Activated CD8-positive, alpha-beta memory T cell treated with anti-CD3 and anti-CD28 coated beads for 48 hours (primary cell): ENCODE results near the gene EEPD1.

Experiments
- DNase-seq, 3 experiments: peaks; one replicate each; pipeline ENCODE4 v3.0.0-alpha.2; 2020; ENCODE audit warnings: low read depth in 2 of 3, low spot score in 2 of 3

Gene EEPD1

GRCh38 chr7:36278620-36279172 lies 125.6 kb downstream of the EEPD1 start:
- no peak for DNase-seq

DNA sequence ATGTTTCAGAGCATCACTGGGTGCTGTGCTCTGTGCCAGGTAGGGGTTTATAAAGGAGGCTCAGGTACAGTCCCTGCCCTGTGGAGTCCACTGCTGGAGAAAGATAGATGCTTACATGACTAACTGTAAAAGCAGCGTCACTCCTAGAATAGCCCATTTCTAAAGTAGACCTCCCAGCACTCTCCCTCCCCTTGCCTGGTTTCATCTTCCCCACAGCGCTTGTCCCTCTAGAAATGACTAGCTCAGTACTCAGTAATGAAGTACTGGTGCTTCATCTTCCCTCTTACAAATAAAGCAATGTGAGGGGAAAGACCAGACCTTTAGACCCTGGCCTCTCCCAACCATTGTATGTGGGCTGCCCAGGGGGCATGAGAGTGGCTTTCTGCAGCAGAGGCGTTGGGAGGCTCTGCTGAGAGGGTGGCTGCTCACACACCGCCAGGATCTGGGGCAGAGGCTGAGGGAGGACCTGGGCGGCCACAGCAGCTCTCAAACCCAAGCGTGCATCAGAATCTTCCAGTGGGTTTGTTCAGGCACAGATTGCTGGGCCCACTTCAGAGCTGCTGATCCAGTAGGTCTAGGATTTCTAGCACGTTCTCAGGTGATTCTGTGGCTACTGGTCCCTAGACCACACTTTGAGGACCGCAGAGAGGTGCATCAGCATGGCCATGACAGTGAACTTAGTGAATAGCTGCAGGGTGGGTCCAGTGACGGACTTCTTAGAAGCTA lies 126.3 kb downstream of the EEPD1 start:
- no peak for DNase-seq

- DNase-seq = no peak
Observed at GRCh38 chr7:36279926-36280315, 126.9 kb downstream of the EEPD1 start.

DNA sequence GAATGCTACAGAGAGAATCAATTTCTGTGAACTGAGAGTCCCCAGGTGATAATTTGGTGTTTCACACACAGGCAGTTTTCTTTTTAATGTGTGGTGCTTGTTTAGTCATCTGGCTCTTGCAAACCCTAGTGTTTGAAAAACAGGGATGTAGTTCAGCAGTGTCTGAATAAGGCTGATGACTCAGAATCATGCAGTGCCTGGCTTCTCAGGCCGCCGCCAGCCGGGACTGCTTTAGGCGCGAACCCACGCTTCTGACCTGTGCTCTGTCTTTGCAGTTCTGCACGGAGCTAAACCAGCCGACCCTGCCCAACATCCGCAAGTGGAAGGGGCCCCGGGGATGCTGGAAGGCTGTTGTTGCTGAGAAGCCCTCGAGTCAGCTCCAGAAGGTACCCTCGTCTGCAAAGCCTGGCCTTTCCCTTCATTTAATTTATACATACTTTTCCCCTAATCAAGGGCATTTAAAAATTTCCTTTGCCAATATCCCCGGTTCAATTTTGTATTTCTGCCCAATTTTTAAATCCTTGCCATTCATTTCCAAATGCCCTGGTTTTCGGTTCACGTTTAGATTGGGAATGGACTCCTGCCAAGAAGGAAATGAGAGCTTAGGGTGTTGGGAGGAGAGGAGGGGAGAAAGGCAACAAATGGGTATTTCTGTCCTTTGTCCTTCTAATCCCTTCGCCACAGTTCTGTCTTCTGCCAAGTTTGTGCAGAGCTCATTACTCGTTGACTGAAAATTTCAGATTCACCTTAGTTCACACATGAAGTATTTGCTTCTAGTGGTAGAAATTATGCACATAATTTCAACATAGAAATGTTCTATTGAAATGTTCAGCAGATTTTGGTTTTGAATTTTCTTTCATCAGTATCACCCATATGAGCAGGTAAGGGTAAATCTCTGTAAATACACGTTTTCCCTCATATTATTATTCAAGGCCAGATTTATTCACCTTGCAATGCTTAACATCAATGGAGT lies 128.1 kb downstream of the EEPD1 start:
- no peak for DNase-seq

DNA sequence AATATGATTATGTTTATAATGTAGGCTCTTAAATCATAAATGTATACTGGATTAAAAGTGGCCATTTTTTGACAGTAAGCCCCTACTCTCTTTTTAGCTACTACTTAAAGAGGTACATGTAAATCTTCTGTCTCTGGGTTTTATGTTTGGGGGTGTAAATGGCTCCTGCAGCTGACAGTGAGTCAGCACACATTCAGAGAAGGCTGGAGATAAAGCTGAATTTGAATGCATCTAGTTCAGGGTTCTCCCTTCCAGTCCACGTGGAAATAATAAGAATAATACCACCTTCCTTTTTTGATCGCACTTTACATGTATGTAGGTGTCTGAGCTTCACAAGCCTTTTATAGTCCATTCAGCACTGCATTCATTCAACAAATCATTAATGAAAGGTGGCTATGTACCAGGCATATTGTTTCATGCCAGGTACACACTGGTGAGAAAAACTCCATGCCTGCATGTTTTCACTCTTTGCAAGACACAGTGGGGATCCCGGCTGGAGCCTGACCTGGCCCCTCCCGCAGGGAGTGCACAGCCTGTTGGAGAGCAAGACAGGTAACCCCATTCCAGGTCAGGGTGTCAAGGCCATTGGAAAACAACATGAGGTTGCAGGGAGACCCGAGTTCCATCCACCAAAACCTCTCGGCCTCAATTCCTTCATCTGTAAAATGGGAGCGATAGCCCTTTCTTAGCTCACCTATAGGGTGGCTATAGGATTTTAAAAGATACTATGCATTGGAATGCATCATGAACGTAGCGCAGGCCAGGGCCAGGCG lies 129.1 kb downstream of the EEPD1 start:
- DNase-seq = no peak

- no peak for DNase-seq
Observed at GRCh38 chr7:36283181-36283580, 130.1 kb downstream of the EEPD1 start.

DNA sequence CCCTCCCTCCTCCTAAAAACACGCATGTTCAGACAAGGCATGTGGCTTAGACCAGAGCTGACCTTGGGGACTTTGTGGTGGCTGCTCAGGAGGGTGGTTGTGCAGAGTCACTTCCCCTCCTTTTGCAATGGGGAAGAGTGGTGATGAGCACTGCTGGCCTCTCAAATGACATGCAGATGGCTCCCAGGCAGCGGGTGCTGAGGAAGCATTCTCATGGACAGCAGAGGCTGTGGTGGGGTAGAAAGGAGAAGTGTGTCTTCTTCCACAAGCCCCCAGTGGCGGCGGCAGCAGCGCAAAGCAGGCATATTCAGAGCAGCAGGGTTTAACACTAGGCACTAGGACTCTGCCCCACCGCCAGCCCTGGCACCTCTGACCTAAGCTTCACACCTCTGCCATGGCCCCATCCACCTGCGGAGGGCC lies 130.7 kb downstream of the EEPD1 start:
- DNase-seq = no peak

DNA sequence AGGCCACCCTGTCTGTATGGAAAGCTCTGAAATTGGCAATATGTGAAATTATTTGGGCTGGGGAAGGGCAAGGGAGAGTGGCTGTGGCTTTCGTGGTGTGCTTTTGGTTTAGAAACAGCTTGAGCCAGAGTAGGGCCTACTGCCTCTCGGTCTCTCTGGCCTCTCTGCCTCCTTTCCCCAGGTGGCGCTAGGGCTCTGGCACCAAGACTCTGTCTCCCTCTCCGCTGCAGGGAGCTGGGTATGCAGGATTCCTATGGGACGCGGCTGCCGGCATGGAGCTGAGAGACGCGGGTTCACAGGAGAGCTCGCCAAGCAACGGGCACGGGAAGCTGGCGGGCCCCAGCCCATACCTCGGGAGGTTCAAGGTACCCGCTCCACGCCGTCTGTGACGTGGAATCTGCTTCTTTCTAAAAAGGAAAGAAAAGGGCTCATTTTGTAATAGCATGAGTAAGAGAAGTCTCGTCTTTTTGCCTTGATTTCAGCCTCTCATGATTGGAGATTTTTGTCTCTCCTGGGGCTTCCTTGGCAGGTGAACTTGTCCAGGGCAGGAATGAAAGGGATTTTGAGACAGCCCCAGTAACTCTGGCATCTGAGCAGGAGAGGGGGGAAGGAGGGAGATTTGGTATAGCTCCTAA lies 131.5 kb downstream of the EEPD1 start:
- DNase-seq = no peak

- no peak for DNase-seq
Observed at GRCh38 chr7:36285276-36285675, 132.2 kb downstream of the EEPD1 start.

GRCh38 chr7:36286226-36286625 lies 133.2 kb downstream of the EEPD1 start:
- no peak for DNase-seq

DNA sequence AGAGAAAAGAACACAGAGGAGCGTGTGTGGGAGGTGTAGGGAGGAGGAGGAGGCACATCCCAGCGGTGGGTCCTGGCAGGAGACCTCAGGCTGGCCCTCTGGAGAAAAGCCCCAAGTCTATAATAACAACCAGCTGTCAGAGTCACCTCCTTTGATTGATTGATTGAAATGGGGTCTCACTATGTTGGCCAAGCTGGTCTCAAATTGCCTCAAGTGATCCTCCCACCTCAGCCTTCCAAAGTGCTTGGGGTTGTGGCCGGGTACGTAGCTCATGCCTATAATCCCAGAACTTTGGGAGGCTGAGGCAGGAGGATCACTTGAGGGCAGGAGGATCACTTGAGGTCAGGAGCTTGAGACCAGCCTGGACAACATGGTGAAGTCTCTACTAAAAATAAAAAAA lies 133.6 kb downstream of the EEPD1 start:
- DNase-seq = no peak

DNA sequence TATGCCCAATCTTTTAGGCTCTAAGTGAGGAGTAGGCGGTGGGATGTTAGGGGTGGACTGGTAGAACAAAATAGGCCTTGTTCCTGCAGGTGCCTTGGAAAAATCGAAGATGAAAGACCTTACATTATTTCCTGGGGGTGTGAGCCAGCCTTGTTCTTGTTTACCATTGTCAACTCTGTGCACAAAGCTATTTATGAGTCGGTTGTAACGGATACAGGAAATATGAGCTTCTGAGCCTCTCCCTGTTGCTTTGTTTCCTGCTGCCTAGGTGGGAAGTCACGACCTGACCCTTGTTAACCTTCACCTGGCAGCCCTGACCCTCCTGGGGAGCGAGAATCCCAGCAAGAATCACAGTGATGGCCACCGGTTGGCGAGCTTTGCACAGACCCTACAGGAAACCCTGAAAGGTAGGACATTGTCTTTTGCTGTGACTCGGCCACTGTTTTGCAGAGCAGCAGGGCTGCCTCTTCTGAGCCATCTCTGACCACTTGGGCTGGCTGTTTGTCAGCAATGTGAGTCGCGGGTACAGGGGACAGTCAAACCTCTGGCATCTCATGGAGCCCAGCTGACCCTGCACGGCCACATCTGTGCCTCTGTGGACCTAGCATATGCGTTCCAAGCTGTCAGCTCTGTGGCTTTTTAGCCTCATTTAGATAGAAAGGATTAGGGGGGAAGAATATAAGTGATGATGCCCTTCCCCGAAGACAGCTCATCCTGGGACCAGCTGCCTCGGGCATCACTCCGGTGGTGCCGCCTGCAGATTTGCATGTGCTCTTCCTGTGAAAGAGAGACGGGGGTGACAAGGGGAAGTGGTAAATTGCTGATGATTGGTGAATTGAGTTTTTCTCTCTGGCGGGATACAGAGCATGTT lies 134.6 kb downstream of the EEPD1 start:
- DNase-seq = peak in 1 of 3 experiments; percentile 10

GRCh38 chr7:36288501-36288900 lies 135.4 kb downstream of the EEPD1 start:
- no peak for DNase-seq

GRCh38 chr7:36289833-36290661 lies 137.0 kb downstream of the EEPD1 start:
- DNase-seq = no peak

GRCh38 chr7:36291387-36292316 lies 138.6 kb downstream of the EEPD1 start:
- DNase-seq = peak; percentile 41 to 67 (median 58)

DNA sequence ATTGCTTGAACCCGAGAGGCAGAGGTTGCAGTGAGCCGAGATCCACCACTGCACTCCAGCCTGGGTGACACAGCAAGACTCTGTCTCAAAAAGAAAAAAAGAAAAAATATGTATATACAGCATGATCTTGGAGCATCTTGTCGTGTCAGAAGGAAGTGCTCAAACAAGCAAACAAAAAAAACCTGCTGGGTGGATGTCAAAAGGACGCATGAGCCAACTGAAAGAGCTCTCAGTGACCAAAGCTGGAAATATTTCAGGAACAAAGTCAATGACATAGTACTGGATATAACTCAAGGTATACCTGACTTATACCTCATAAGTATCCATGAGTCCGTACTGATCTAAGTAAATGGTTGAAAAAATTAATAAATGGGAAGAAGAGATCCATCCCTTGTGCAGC lies 142.0 kb downstream of the EEPD1 start:
- DNase-seq = no peak

DNA sequence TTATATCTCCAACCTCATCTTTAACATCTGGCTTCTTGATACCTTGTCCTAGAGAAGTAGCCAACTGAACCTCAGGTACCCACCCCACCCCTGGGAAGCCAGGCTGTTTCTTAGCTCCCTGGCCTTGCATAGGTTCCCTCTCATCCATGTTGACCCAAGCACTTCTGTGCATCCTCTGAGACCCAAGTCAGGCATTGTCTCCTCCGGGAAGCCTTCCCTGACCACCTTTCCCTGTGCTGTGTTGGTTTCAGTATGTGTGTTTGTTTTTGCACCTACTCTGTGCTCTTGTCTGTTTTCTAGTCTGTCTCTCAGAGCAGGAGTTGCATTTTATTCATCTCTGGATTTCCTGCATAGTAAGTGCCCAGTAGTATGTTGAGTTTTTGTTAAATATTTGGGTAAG lies 143.2 kb downstream of the EEPD1 start:
- no peak for DNase-seq
